ENCODE measurements around the gene GNAS-AS1. TPM values are rescaled to one million over a fixed set of nuclear protein-coding genes. Genes with fewer than 3 reads are reported as not detected.

The GNAS-AS1 gene
- total and polyA plus RNA-seq, 12 donors: 0.09 to 1.00 (median 0.24) TPM; not detected in 5

DNA sequence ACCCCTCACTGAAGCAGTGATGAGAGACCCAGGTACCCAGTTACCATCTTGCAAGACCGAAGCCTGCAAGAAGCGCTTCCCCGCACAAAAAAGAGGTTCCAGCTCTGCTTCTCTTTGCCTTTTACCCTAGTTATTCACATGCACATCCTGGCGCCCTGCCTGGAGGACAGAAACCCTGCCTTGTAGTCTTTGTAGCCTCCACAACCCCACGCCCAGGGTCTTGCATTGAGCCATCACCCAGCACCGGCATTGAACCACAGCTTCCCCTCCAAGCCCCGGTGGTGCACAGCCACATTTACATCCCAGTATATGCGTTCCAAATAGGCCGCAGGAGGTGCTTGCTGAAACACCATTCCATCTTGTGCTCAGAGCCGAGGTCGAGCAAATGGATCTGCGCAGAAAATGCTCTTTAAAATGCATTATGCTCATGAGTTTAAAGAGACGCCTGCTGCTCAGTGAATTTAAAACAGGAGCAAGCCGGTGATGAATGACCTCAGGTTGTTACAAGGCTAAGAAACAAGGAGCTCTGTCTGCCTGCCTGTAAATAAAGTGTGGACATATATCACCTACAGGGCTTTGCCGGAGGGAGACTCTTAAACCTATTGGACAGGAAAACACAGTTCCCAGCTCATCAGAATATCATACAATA, 61.7 kb downstream of the GNAS-AS1 start:
- H3K36me3 ChIP-seq (replicated peaks in 1 of 2): no peaks in the 10 kb centered on the region
- no peaks in the 10 kb centered on the region for H3K9me3 ChIP-seq (replicated peaks in 1 of 3)
- DNase-seq: no peak
- no peak overlapping the region for H3K27ac ChIP-seq
- no peaks in the 10 kb centered on the region for H3K4me1 ChIP-seq (replicated peaks in 1 of 2)
- H3K27me3 ChIP-seq: peaks cover 5% of the 10 kb centered on the region
- intact Hi-C loops (cut with DNase I): no loop called here
- H3K4me3 ChIP-seq: no peak overlapping the region
- WGBS, 4 donors: 66 to 78% (median 77%) methylated on average over 14 to 15 of the region's 15 CpGs
- no peak for TF ChIP-seq POLR2A (IDR thresholded peaks at IDR 0.05)
- TF ChIP-seq, protein P1, sequence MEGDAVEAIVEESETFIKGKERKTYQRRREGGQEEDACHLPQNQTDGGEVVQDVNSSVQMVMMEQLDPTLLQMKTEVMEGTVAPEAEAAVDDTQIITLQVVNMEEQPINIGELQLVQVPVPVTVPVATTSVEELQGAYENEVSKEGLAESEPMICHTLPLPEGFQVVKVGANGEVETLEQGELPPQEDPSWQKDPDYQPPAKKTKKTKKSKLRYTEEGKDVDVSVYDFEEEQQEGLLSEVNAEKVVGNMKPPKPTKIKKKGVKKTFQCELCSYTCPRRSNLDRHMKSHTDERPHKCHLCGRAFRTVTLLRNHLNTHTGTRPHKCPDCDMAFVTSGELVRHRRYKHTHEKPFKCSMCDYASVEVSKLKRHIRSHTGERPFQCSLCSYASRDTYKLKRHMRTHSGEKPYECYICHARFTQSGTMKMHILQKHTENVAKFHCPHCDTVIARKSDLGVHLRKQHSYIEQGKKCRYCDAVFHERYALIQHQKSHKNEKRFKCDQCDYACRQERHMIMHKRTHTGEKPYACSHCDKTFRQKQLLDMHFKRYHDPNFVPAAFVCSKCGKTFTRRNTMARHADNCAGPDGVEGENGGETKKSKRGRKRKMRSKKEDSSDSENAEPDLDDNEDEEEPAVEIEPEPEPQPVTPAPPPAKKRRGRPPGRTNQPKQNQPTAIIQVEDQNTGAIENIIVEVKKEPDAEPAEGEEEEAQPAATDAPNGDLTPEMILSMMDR (IDR thresholded peaks at IDR 0.05): no peak

DNA sequence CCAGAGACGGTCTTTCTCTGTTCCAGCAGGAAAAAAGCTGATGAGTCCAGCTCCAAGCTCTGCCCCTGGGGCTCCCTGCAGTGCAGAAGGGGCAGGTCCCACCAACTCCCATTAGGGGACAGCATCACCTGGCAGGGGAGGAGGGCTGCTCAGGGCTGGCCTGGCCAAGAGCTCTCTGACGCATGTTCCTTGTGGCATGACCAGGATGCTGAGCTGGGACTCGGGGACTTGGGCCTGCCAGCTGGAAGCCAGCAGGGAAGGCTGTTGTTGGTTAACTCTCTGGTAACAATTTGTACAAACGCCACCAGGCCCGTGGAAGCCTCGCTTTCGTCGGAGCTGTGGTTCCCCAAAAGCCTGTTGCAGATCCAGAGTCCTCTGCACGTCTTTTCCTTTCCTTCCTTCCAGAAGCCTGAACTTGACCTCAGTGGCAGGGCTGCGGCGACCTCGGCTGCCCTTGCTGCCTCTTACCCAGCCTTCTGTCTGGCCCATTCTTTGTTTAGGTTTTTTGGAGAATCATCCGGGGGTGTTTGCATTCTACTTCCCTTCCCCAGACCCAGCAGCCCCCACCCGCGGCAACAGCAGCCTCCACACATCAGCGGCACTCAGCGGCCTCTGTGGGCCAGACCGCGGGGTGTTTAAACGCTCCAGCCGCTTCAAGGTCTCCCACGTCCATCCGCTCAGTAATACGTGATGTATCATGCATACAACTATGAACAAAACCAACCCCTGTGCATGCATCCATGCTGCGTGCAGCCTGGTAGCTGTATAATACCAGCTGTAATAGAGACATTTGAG, 63.3 kb downstream of the GNAS-AS1 start:
- no peaks in the 10 kb centered on the region for H3K4me1 ChIP-seq (replicated peaks in 1 of 2)
- H3K27ac ChIP-seq: no peak overlapping the region
- no peaks in the 10 kb centered on the region for H3K9me3 ChIP-seq (replicated peaks in 1 of 3)
- no peak for DNase-seq
- no peak overlapping the region for H3K4me3 ChIP-seq
- peaks cover 5% of the 10 kb centered on the region for H3K27me3 ChIP-seq
- WGBS, 4 donors: 74 to 78% (median 77%) methylated on average over 24 to 25 of the region's 25 CpGs
- intact Hi-C loops (cut with DNase I): no loop called here
- TF ChIP-seq, protein P1 (IDR thresholded peaks at IDR 0.05): no peak
- no peak for TF ChIP-seq POLR2A (IDR thresholded peaks at IDR 0.05)
- H3K36me3 ChIP-seq (replicated peaks in 1 of 2): no peaks in the 10 kb centered on the region

DNA sequence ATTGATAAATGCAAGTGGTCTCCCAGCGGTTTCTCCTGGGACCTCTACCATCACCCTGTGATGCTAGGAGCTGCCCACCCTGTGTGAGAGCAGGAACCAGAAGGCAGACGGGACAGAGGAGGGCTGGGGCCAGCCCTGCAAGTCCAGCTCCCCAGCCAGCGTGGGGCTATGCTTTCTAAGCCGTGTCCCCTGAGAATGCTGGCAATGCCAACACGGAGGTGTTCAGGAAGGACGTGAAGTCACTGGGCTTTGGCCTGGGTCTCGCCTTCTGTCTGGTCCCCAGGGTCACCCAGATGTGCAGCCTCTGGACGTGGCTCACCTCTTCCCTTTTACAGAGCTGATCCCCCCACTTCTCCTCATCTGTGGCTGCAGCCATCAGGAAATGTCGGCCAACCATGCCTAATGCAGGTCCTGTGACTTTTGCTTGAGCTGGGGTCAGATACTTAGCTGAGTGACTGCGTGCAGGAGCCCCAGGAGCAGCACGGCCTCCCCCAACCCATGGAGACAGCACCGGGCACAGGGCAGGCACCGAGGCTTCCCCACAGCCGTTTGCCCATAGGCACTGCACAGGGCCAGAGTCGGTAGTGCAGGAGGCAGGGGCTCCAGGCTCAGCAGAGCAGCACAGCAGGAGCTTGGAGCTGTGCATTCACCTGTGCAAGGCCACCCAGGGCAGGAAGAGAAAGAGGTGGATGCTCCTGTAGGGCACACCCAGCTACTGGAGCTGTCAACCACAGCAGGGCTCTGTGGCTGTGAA, 66.2 kb downstream of the GNAS-AS1 start:
- peaks cover 2% of the 10 kb centered on the region for H3K27me3 ChIP-seq
- WGBS, 4 donors: 76 to 85% (median 79%) methylated on average over 9 to 15 of the region's 15 CpGs
- no peak for TF ChIP-seq POLR2A (IDR thresholded peaks at IDR 0.05)
- TF ChIP-seq, protein P1 (IDR thresholded peaks at IDR 0.05): no peak
- intact Hi-C loops (cut with DNase I): no loop called here
- H3K36me3 ChIP-seq (replicated peaks in 1 of 2): no peaks in the 10 kb centered on the region
- no peaks in the 10 kb centered on the region for H3K4me1 ChIP-seq (replicated peaks in 1 of 2)
- no peak for DNase-seq
- no peak overlapping the region for H3K4me3 ChIP-seq
- no peak overlapping the region for H3K27ac ChIP-seq
- no peaks in the 10 kb centered on the region for H3K9me3 ChIP-seq (replicated peaks in 1 of 3)

DNA sequence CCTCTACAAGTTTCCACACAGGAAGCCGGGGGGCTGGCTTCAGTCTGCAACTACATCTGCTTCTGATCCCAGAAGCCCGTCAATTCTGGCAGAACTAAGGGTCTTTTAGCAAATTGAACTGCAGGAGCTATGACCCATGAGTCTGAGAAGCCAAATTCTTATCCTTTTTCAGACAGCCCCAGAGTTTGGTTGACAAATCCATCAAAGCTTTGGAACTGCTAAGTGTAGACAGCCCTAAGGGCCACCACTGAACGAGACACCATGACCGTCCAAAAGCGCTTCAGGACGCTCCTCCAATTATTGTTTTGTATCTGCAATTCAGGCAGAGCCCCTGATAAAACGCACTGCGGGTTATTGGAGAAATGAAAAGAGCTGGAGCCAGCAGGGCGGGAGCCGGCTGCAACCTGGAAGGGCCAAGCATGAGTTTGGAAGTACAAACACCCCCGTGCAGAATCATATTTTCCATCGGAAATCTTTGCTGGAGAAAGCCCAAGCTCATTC, 67.1 kb downstream of the GNAS-AS1 start:
- Histone ChIP-seq H3K4me3 (no peak overlapping the region), H3K27ac (no peak overlapping the region), H3K36me3 (replicated peaks in 1 of 2) (no peaks in the 10 kb centered on the region), H3K27me3 (peaks cover 2% of the 10 kb centered on the region), H3K4me1 (replicated peaks in 1 of 2) (no peaks in the 10 kb centered on the region), H3K9me3 (replicated peaks in 1 of 3) (no peaks in the 10 kb centered on the region)
- TF ChIP-seq, protein P1 (IDR thresholded peaks at IDR 0.05): no peak
- no peak for TF ChIP-seq POLR2A (IDR thresholded peaks at IDR 0.05)
- no peak for DNase-seq
- 74 to 82% (median 80%) methylated on average over 12 of the region's 12 CpGs for WGBS, 4 donors
- intact Hi-C loops (cut with DNase I): no loop called here

All from adrenal gland (tissue), 12 donors.